CD4-positive, alpha-beta T cell treated with Interleukin-6 at 100 ng/mL for 8 hours (primary cell): ENCODE measurements around the gene MBNL1.
"Not testable (repeated sequence)": the region's sequence is repeated elsewhere in the genome, so short reads cannot be mapped to it uniquely, and the experiment has no call there.

Source experiments
- DNase-seq: peaks from one replicate; pipeline ENCODE4 v3.0.0-alpha.2; 2020; ENCODE audit warnings: mixed read lengths, low spot score

MBNL1 gene

DNA sequence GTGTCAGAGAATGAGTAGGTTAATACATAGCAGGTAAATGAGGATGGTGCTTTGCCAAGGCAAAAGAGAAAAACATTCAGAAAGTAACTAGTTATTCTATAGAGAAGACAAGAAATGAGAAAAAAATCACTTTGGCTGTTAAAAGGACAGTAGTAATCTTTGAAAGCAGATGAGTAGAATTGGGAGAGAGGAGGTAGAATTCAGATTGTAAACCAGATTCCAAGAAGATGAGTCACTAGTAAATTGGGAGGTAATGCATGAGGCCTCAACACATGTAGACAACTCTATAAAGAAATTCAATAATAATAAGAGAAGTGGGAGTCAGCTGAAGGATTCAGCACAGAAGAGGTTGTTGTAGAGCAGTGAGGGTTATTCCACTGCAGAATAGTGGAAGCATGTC lies 81.4 kb downstream of the MBNL1 start:
- DNase-seq, result no peak

DNA sequence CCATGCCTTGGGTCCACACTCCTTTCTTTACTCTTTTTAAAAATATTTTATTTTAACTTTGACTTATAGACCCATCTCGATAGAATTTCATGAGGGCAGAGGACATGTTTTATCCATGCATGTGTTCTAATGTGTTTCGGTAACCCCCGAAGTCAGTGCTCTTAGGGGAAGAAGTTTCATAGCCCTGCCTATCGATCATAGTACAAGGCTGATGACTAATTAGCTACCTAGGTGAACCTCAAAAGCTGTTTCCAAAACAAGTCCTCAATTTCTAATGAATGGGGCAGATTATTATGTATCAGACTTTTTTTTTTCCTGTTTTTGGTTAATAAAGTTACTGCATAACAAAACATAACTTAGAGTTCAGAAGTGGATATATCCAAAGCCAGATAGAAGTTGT lies 82.0 kb downstream of the MBNL1 start:
- DNase-seq, result no peak

DNA sequence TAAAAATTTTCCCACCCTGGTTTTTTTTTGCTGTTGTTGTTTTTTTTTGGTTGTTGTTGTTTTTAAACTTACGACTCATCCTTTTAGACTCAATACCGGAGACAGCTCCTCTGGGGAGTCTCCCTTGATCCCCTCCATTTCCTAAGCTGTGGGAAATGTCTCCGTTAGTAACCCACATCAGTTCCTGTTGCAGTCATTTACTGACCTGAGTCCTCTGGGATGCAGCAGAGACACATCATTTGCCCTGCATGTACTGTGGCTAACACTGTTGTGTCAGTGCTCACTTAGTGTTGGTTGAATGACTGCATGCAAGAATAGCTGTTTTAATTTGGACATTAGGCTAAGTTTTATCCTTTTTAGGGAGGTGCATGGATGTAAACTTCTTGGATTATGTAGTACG lies 83.8 kb downstream of the MBNL1 start:
- no peak for DNase-seq

DNA sequence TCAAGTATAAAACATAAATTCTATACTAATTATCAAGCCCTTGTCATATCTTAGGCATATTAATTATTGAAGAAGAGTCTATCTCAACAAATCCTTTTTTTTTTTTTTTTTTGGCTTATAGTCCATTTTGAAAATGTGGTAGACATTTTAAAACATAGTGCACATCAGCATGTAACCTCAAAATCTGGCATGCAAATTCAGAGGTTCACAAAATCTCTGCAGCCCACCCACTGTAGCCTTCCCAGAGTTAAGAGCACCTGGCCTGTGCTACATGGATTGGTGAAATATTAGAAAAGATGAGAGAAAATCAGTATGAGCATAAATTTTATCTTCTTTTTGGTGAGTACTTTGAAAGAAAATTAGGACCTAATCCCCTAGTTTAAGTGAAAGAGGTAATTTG lies 84.8 kb downstream of the MBNL1 start:
- DNase-seq, result no peak

- DNase-seq, result no peak
Measured at GRCh38 chr3:152355744-152356665, 87.3 kb downstream of the MBNL1 start.

DNA sequence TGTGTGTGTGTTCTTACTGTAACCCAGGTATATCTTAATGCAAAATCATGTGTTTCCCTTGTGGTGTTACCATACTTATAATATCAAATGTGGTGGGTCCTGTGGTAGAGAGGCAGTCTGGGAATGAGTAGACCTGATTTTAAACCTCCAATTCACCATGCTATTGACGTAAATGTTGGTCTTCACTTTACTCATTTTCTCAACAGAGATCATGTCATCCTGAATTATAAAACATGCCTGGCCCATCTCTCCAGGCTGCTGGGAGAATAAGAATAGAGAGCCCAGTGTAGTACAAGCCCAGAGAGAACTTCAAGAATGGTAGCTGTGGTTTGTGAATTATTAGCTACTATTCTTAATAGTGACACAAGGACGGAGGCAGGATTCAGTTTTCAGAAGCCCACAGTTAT lies 88.1 kb downstream of the MBNL1 start:
- DNase-seq, result no peak

- DNase-seq, result no peak
Measured at GRCh38 chr3:152357587-152357986, 88.9 kb downstream of the MBNL1 start.

GRCh38 chr3:152359385-152360248 lies 90.9 kb downstream of the MBNL1 start:
- no peak for DNase-seq

DNA sequence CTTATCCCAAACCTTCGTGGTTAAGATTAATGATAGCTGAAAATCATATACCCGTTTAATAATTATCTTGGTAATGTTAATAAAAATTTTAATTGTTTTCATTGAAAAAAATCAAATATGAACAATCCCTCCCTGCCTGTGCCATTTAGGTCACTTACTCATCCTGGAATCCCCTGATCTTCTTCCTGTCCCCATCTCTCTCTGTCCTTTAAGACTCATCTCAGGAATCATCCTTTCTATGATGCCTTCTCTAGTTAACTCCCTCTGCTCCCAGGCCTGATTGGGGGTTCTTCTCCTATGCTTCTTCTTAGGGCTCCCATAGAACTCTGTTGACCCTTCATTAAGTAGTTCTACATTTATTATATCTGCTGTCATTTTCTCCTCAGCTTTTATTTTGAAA lies 91.6 kb downstream of the MBNL1 start:
- no peak for DNase-seq

GRCh38 chr3:152360966-152361365 lies 92.2 kb downstream of the MBNL1 start:
- DNase-seq, result no peak

DNA sequence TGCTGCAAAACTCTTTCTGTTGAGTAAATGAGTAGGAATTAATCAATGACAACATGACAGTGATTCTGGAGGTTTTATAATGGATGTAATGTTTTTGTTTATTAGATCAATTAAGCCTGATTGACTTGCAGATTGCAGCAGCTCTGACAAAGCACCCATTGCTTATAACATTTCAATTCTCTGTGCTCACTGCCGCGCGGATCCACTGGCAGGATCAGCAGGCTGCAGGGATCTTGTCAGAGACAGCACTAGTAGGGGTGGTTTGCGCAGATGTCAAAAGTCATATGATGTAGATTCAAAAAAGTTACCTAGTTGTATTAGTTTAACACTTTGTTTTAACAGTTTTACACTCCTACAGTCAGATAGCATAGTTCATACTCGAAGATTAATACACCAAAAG lies 93.4 kb downstream of the MBNL1 start:
- no peak for DNase-seq

GRCh38 chr3:152364237-152364636 lies 95.5 kb downstream of the MBNL1 start:
- DNase-seq, result no peak

GRCh38 chr3:152365126-152365525 lies 96.4 kb downstream of the MBNL1 start:
- DNase-seq, result no peak

GRCh38 chr3:152365766-152366593 lies 97.3 kb downstream of the MBNL1 start:
- no peak for DNase-seq

GRCh38 chr3:152367192-152367591 lies 98.5 kb downstream of the MBNL1 start:
- DNase-seq, result not testable (repeated sequence)

GRCh38 chr3:152372633-152373032 lies 103.9 kb downstream of the MBNL1 start:
- not testable (repeated sequence) for DNase-seq

DNA sequence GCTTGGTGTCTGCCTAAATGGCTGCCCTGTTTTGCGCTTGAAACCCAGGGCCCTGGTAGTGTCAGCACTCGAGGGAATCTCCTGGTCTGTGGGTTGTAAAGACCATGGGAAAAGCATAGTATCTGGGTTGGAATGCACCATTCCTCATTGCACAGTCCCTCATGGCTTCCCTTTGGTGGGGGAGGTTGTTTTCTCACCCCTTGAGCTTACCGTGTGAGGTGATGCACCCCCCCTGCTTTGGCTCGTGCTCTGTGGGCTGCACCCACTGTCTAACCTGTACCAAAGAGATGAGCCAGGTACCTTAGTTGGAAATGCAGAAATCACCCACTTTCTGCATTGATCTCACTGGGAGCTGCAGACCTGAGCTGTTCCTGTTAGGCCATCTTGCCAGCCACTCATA lies 104.7 kb downstream of the MBNL1 start:
- DNase-seq, result no peak

- no peak for DNase-seq
Measured at GRCh38 chr3:152374262-152374990, 105.7 kb downstream of the MBNL1 start.

DNA sequence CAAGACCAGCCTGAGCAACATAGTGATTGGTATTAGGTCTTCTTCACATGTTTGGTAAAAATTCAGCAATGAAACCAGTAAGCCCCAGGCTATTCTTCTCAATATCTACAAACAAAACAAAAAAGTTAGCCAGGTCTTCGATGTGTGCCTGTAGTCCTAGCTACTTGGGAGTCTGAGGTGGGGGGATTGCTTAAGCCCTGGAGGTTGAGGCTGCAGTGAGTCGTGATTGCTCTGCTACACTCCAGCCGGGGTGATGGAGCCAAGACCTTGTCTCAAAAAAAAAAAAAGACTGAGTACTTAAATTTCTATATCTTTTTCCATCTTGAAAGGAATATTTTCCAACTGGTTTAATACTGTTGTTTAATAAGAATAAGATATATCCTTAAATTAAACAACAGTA lies 106.8 kb downstream of the MBNL1 start:
- no peak for DNase-seq

DNA sequence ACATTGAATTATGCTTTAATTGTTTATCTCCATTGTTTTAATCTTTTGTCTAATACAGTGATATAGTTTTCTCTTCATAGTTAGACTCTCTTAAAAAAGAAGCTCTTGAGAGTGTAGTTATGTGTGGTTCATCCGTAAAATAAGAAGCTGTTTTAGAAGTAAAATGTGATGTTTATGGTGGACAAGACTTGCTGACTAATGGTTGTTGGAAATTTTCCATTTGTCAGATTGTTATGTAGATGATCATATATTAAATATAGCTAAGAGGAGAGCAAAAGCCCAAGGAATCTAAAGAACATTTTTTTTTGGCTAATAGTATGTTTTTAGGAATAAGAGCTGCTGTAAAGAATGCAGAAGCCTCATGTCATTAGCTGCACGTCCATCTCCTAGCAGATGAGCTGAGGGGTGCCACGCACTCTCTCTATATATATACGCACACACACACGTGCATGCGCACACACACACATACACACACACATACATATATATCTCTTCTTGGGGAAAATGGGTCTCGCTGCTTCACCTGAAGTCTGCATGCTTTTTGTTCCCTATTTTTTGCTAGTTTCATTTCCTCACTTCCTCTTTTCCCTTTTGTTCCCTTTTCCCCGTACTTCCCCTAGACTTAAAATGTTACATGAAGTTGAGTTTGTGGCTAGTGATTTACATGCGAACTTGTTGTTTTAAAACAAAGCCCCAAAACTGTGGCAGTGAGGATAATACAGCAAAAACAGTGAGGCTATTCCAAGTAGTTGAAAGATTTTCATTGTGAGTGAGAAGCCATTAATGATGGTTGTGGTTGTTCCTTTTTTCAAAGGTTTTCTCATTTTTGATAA lies 107.8 kb downstream of the MBNL1 start:
- DNase-seq, result no peak

DNA sequence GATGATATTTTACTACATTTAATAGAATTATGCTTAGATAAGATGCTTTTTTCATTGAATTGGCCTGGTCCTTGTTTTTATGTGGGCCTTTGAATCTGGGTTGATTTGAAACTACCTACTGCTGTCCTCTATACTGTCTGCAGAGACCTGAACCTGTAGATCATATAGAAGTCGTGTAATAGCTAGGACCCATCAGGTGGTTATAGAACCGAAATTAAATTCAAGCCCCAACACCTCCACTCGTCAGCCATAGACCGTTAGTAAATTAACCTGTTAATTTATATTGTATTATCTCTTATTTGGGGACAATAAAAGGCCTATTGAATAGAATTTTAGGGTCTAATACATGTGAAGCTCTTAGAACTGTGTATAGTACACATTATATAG lies 108.4 kb downstream of the MBNL1 start:
- DNase-seq, result no peak
